Body of pancreas (tissue), 4 donors: ENCODE measurements around the gene LDHB. TPM values are rescaled to one million over a fixed set of nuclear protein-coding genes. Genes with fewer than 3 reads are reported as not detected.
"Not testable (repeated sequence)": the region's sequence is repeated elsewhere in the genome, so short reads cannot be mapped to it uniquely, and the experiment has no call there.

ENCODE experiments used
- ATAC-seq: fragments of 150-250 bp; one replicate; pipeline ENCODE4 v1.9.1; 2016
- DNase-seq, 4 donors: peaks; one replicate each; pipeline ENCODE4 v3.0.0-alpha.2; 2019
- H3K27ac ChIP-seq, 4 donors: fragments of 200-600 bp; sonication (generic); 1 replicate in 3 of 4; 2 replicates in 1 of 4; pipeline versions ENCODE4 v1.5.1 to v1.6.1; 2016 to 2019; ENCODE audit warnings: mild to moderate bottlenecking in 1 of 4, mixed read lengths in 1 of 4, moderate library complexity in 1 of 4
- H3K27me3 ChIP-seq, 2 donors: fragments of 200-600 bp; sonication (generic); one replicate each; pipeline ENCODE4 v1.6.0; 2016; ENCODE audit warnings: mild to moderate bottlenecking in 1 of 2
- H3K36me3 ChIP-seq, 2 donors: fragments of 200-600 bp; sonication (generic); replicated peaks in 1 of 2; 2 replicates each; pipeline ENCODE4 v1.5.1; 2016; ENCODE audit warnings: low read depth in 2 of 2; ENCODE audit not compliant: insufficient read depth in 1 of 2
- H3K4me1 ChIP-seq: fragments of 200-600 bp; sonication (generic); one replicate; pipeline ENCODE4 v1.6.0; 2016
- H3K4me3 ChIP-seq, 2 donors: fragments of 200-600 bp; sonication (generic); 1 replicate in 1 of 2; 2 replicates in 1 of 2; pipeline ENCODE4 v1.5.1; 2016 to 2019
- H3K9me3 ChIP-seq, 3 donors: fragments of 200-600 bp; sonication (generic); 1 replicate in 2 of 3; 2 replicates in 1 of 3; pipeline ENCODE4 v1.5.1; 2016
- POLR2A ChIP-seq, 3 donors: fragments of 450-650 bp; IDR thresholded peaks; one replicate each; pipeline ENCODE4 v1.6.1; 2016; ENCODE audit warnings: antibody characterized with exemption in 3 of 3, mild to moderate bottlenecking in 2 of 3
- WGBS, 2 donors: methylation state at CpG; one replicate each; pipeline ENCODE4 v1.1.5; 2017; 5-methylcytosine and 5-hydroxymethylcytosine counted together
- intact Hi-C: fragments of 100-400 bp; cut with DNase I; formaldehyde crosslinking; loops from one replicate; pipeline ENCODE4 v1.15.1; 2023
- total RNA-seq, 2 donors: library from RNA; depleted of rRNA; stranded (reverse); fragments of >200 nt; gene quantifications; one replicate each; pipeline ENCODE4 v1.1.0, GENCODE V29; 2016
- TF ChIP-seq, protein P1 (sequence below), 7 experiments: fragments of 450-650 bp in 4 of 7; fragments of 200-600 bp in 3 of 7; sonication (generic) in 3 of 7; IDR thresholded peaks; one replicate each; pipeline ENCODE4 v1.5.1; 2016 to 2019; ENCODE audit warnings: antibody characterized with exemption in 7 of 7

LDHB gene
- total RNA-seq, 2 donors from 2014 or later: 121 to 194 TPM

DNA sequence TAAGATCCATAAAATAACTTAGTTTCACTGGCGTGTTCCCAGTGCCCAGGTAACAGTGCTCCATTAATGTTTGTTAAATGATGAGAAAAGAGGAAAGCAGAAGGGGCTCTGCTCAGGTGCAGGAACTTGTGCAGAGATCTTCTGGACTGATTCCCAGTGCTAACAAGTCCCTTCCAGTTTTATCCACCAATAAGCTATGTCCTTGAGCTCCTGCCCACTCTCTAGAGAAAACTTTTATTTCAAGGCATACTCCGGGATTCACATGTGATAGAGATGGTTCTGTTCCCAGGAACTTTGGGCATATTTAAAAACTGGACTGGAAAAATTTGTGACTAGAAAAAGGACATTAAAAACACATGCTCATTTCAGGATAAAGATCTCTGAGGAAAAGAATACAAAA lies 54.9 kb downstream of the LDHB start:
- peak; percentile 56 for ATAC-seq
- Histone ChIP-seq H3K27me3 (no peaks in the 10 kb centered on the region), H3K27ac (no peak overlapping the region), H3K4me1 (peaks cover 36% of the 10 kb centered on the region), H3K4me3 (no peak overlapping the region), H3K9me3 (no peaks in the 10 kb centered on the region), H3K36me3 (no peaks in the 10 kb centered on the region)
- WGBS, 2 donors: 21 to 31% methylated on average over 2 of the region's 2 CpGs
- peak in 2 of 4 donors; percentile 23 to 30 for DNase-seq
- intact Hi-C loops: loop anchor here (5.0 kb wide), 1 partner anchor 85 kb away; no protein-coding TSS in a partner anchor
- no peak for TF ChIP-seq POLR2A (IDR thresholded peaks at IDR 0.05)
- TF ChIP-seq, protein P1, sequence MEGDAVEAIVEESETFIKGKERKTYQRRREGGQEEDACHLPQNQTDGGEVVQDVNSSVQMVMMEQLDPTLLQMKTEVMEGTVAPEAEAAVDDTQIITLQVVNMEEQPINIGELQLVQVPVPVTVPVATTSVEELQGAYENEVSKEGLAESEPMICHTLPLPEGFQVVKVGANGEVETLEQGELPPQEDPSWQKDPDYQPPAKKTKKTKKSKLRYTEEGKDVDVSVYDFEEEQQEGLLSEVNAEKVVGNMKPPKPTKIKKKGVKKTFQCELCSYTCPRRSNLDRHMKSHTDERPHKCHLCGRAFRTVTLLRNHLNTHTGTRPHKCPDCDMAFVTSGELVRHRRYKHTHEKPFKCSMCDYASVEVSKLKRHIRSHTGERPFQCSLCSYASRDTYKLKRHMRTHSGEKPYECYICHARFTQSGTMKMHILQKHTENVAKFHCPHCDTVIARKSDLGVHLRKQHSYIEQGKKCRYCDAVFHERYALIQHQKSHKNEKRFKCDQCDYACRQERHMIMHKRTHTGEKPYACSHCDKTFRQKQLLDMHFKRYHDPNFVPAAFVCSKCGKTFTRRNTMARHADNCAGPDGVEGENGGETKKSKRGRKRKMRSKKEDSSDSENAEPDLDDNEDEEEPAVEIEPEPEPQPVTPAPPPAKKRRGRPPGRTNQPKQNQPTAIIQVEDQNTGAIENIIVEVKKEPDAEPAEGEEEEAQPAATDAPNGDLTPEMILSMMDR (IDR thresholded peaks at IDR 0.05): no peak

DNA sequence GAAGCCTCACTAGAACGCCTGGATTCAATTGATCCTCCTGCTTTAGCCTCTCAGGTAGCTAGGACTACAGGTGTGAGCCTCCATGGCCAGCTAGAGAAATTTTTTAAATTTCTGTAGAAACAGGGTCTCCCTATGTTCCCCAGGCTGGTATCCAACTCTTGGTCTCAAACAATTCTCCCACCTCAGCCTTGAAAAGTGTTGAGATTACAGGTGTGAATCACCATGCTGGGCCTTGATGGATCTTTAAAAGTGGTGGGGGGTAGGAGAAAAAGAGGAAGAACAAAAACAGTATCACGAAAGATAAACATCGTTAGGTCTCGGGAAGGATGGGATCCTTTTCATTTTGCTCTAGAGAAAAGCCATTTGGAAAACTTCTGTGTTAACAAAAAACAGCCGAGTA lies 57.4 kb downstream of the LDHB start:
- TF ChIP-seq, protein P1 (IDR thresholded peaks at IDR 0.05): no peak
- no peak for TF ChIP-seq POLR2A (IDR thresholded peaks at IDR 0.05)
- H3K27ac ChIP-seq: no peak overlapping the region
- no peak overlapping the region for H3K4me3 ChIP-seq
- WGBS, 2 donors: 70 to 73% methylated on average over 5 of the region's 5 CpGs
- peaks cover 26% of the 10 kb centered on the region for H3K4me1 ChIP-seq
- no peaks in the 10 kb centered on the region for H3K9me3 ChIP-seq
- no peaks in the 10 kb centered on the region for H3K27me3 ChIP-seq
- ATAC-seq: no peak
- intact Hi-C loops: loop anchor here (5.0 kb wide), 1 partner anchor 87 kb away; no protein-coding TSS in a partner anchor
- DNase-seq: no peak
- H3K36me3 ChIP-seq: no peaks in the 10 kb centered on the region

DNA sequence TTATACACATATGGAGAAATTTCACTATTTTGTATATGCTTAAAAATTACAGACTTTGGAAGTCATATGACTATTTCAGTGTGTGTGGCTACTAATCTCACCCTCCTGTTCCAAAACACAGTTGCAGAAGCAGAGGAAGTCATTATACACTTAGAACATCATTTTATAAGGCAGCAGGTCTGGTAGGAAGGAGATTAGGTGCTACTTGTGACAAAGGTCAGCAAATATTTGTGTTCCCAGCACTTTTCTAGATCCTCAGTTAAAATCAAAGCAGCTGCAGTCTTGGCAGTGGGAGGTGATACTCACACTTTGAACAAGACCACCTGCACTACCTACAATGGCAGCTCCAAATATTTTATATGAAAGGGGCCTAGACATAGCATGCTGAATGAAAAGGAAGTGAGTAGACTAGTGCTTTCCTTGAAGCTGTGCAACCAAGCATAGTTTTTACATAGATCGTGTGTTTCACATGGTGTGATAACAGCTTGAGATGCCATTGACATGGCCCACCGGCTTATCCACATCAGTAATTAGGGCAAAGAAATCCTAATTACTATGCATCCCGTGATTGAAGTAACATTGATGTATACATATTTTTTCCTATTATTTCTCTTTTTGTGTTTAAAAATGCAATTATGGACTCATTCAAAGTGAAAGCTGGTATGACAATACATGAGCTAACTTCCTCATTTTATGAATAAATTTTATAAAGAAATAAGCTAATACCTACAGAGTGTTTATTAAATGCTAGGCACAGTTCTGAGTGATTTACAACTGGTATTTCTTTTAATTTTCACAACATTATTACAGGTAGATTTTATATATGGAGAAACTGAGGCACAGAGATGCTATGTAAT lies 58.3 kb downstream of the LDHB start:
- Histone ChIP-seq H3K27ac (peak overlapping the region; percentile 2 to 39 (median 18)), H3K9me3 (no peaks in the 10 kb centered on the region), H3K4me3 (no peak overlapping the region), H3K36me3 (no peaks in the 10 kb centered on the region), H3K4me1 (peaks cover 26% of the 10 kb centered on the region), H3K27me3 (no peaks in the 10 kb centered on the region)
- intact Hi-C loops: no loop called here
- peak; percentile 79 for ATAC-seq
- WGBS, 2 donors: 35 to 37% methylated on average over 3 of the region's 3 CpGs
- TF ChIP-seq, protein P1 (IDR thresholded peaks at IDR 0.05): no peak
- TF ChIP-seq POLR2A (IDR thresholded peaks at IDR 0.05): no peak
- DNase-seq: peak in 2 of 4 donors; percentile 27 to 30

DNA sequence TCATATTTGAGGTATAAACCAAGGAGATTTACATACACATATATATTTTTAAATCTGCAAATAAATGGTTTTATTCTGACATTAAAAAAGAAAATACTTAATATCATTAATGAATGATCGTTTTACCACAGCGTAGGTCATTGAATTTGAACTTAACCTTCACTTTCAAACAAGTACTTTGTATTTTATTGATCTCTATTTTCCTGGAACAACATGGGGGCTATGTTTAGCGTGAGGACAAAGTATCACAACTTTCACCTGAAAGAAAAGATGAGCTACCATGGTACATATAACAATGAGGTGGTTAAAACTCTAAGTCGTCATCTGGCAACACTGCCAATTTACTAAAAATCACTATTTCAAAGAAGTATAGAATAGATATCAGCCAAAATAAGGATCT lies 59.0 kb downstream of the LDHB start:
- H3K4me1 ChIP-seq: peaks cover 26% of the 10 kb centered on the region
- no peaks in the 10 kb centered on the region for H3K27me3 ChIP-seq
- TF ChIP-seq, protein P1 (IDR thresholded peaks at IDR 0.05): no peak
- no peak for TF ChIP-seq POLR2A (IDR thresholded peaks at IDR 0.05)
- 24 to 31% methylated on average over 4 of the region's 4 CpGs for WGBS, 2 donors
- DNase-seq (no peak), ATAC-seq (no peak)
- no peaks in the 10 kb centered on the region for H3K36me3 ChIP-seq
- H3K27ac ChIP-seq: peak overlapping the region in 3 of 4 donors; percentile 7 to 39 (median 30)
- no peaks in the 10 kb centered on the region for H3K9me3 ChIP-seq
- intact Hi-C loops: no loop called here
- no peak overlapping the region for H3K4me3 ChIP-seq

DNA sequence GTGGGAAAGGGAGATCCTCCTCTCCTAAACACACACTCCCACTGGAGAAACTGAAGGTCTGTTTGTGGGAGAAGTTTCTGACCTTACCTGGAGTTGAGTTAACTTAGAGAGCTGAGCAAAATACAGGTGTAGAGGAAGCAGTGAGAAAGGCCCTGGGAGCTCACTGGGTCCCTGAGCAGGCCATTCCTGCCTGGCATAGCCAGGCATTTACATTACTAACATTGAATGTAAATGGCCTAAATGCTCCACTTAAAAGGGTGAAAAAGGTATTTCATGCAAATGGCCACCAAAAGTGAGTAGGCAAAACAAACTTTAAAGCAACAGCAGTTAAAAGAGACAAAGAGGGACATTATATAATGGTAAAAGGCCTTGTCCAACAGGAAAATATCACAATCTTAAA lies 62.3 kb downstream of the LDHB start:
- H3K4me1 ChIP-seq: peaks cover 20% of the 10 kb centered on the region
- H3K27me3 ChIP-seq, H3K27ac ChIP-seq, H3K36me3 ChIP-seq, H3K9me3 ChIP-seq, DNase-seq, intact Hi-C loops, ATAC-seq, H3K4me3 ChIP-seq: not testable (repeated sequence)
